ENCODE results near the gene UBR2. TPM values are rescaled to one million over a fixed set of nuclear protein-coding genes. Genes with fewer than 3 reads are reported as not detected.
"Not testable (repeated sequence)": the region's sequence is repeated elsewhere in the genome, so short reads cannot be mapped to it uniquely, and the experiment has no call there.

Gene UBR2
- polyA plus RNA-seq, 1 donor: 17.0 TPM

GRCh38 chr6:42555477-42556457 lies 8.1 kb upstream of the UBR2 start:
- no peak for DNase-seq (ENCODE audit: low read depth)

DNA sequence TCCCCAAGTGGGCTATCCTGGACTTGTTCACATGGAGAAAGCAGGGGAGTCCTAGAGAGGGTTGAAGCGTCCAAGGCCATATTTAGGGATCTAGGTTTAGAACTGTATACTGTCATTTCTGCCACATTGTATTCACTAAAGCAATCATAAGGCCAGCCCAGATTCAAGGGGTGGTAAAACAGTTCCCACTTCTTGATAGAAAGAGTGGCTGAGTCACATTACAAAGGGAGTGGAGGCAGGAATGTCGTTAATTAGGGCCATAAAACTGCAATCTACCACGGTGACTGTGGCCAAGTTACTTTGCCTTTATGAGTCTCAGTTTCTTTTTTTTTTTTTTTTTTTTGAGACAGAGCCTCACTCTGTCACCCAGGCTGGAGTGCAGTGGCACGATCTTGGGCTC lies 7.4 kb upstream of the UBR2 start:
- DNase-seq (ENCODE audit: low read depth): no peak

DNA sequence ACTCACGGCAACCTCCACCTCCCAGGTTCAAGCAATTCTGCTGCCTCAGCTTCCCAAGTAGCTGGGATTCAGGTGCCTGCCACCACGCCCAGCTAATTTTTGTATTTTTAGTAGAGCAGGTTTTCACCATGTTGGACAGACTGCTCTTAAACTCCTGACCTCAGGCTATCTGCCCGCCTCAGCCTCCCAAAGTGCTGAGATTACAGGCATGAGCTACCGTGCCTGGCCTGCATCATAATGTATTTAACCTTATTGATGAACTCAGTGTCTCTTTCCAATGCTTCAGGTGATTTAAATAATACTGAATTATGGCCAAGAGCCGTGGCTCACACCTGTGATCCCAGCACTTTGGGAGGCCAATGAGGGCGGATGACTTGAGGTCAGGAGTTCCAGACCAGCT lies 4.6 kb upstream of the UBR2 start:
- DNase-seq (ENCODE audit: low read depth): not testable (repeated sequence)

GRCh38 chr6:42561986-42562385 lies 1.8 kb upstream of the UBR2 start:
- no peak for DNase-seq (ENCODE audit: low read depth)

GRCh38 chr6:42562788-42563405 lies 932 bp upstream of the UBR2 start:
- no peak for DNase-seq (ENCODE audit: low read depth)

GRCh38 chr6:42564506-42564825 lies 637 bp downstream of the UBR2 start:
- DNase-seq (ENCODE audit: low read depth): no peak

- no peak for DNase-seq (ENCODE audit: low read depth)
Observed at GRCh38 chr6:42565823-42566613, 2.2 kb downstream of the UBR2 start.

DNA sequence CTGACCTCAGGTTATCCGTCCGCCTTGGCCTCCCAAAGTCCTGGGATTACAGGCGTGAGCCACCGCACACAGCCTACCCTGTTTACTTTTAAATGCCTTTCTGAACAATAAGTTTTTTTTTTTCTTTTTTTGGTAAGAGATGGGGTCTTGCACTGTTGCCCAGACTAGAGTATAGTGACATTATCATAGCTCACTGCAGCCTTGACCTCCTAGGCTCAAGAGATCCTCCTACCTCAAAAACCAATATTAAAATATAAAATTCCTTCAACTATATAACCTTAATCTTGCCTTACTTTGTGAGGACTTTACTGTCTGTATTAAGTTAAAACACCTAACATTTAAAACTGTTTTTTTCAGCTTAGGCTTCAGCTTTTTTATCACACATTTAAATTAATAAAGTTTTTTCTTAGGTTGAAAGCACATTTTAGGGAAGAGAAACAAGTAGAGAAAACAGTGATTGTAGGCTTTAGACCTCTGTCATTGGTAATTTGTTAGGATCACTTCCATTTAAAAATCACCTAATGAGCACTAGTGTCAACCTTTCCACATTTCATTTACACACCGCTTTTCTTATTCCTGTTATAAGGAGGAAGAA lies 2.9 kb downstream of the UBR2 start:
- DNase-seq (ENCODE audit: low read depth): no peak

DNA sequence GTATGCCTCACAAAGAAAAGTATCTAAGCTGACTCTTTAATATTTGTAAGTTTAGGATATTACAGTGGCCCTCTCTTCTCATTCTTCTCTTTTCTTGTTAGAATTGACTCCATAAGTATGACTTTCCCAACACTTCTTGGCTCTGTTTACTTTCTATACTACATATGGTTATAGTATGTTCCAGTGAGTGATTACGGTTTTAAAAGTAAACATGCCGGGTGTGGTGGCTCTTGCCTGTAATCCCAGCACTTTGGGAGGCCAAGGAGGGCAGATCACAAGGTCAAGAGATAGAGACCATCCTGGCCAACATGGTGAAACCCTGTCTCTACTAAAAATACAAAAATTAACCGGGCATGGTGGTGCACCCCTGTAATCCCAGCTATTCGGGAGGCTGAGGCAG lies 3.4 kb downstream of the UBR2 start:
- not testable (repeated sequence) for DNase-seq (ENCODE audit: low read depth)

- no peak for DNase-seq (ENCODE audit: low read depth)
Observed at GRCh38 chr6:42569102-42570028, 5.5 kb downstream of the UBR2 start.

DNA sequence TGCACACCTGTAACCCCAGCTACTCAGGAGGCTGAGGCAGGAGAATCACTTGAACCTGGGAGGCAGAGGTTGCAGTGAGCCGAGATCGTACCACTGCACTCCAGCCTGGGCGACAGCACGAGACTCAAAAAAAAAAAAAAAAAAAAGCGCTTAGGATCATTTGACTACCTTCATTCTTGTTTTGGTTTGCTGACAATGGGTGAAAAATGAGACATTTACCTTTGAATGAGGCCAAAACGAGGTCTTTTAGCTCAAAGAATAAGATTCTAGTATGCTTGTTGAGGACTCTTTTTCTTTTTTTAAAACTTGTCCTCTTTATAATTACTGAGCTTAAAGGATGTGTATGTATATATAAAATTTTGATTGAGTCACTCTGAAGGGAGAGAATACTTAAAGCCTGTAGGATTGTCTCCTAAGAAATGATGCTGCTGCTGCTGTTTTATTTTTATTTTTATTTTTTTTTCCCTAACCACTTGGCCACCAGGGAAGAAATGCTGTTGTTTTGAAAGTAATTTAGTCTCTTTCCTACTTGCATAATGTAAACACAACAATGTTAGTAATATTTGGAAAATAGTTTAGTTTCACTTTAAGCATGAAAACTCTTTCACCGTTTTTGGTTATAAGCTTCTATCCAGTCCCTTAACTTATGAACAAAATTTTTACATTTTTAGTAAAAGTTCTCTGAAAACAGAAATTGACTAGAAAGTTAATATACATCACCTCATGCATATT lies 7.9 kb downstream of the UBR2 start:
- DNase-seq (ENCODE audit: low read depth): no peak

DNA sequence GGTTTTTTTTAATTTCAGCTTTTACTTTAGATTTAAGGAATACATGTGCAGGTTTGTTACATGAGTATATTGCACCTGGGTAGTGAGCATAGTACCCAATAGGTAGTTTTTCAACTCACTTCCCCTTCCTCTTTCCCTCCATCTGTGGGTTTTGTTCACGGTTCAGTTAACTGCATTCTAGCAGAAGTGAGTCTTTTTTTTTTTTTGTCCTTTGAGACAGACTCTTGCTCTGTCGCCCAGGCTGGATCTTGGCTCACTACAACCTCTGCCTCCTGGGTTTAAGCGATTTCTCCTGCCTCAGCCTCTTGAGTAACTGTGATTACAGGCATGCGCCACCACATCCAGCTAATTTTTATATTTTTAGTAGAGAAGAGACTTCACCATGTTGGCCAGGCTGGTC lies 8.7 kb downstream of the UBR2 start:
- no peak for DNase-seq (ENCODE audit: low read depth)

- DNase-seq (ENCODE audit: low read depth): not testable (repeated sequence)
Observed at GRCh38 chr6:42576538-42576937, 12.7 kb downstream of the UBR2 start.

- no peak for DNase-seq (ENCODE audit: low read depth)
Observed at GRCh38 chr6:42598300-42598699, 34.5 kb downstream of the UBR2 start.

GRCh38 chr6:42599558-42599957 lies 35.7 kb downstream of the UBR2 start:
- DNase-seq (ENCODE audit: low read depth): no peak

GRCh38 chr6:42604150-42604549 lies 40.3 kb downstream of the UBR2 start:
- no peak for DNase-seq (ENCODE audit: low read depth)

DNA sequence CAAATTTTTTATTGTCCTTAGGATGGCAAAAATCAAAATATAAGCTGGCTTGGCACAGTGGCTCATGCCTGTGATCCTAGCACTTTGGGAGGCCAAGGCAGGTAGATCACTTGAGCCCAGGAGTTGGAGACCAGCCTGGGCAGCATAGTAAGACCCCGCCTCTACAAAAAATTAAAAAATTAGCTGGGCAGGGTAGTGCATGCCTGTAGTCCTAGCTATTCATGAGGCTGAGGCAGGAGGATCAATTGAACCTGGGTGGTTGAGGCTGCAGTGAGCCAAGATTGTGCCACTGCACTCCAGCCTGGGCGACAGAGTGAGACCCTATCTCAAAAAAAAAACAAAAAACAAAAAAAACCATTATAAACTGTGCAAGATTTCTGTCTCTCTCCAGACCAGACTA lies 40.9 kb downstream of the UBR2 start:
- DNase-seq (ENCODE audit: low read depth): not testable (repeated sequence)

GRCh38 chr6:42610416-42610815 lies 46.6 kb downstream of the UBR2 start:
- no peak for DNase-seq (ENCODE audit: low read depth)

- no peak for DNase-seq (ENCODE audit: low read depth)
Observed at GRCh38 chr6:42615518-42615917, 51.7 kb downstream of the UBR2 start.

GRCh38 chr6:42616716-42617115 lies 52.9 kb downstream of the UBR2 start:
- no peak for DNase-seq (ENCODE audit: low read depth)
